Upper lobe of left lung (tissue), 4 donors: ENCODE data around the gene EVI5.

Experiments used
- CTCF ChIP-seq, 6 experiments: fragments of 450-650 bp in 4 of 6; fragments of 200-600 bp in 2 of 6; sonication (generic) in 2 of 6; IDR thresholded peaks; one replicate each; pipeline ENCODE4 v1.5.1; 2016 to 2019; ENCODE audit warnings: antibody characterized with exemption in 6 of 6
- EP300 ChIP-seq, 4 donors: sonication (generic); formaldehyde crosslinking; IDR thresholded peaks; one replicate each; pipeline ENCODE4 v1.5.1; 2017; ENCODE audit warnings: antibody characterized with exemption in 4 of 4, control low read depth in 2 of 4
- POLR2A ChIP-seq, 4 donors: fragments of 450-650 bp; IDR thresholded peaks; one replicate each; pipeline ENCODE4 v1.5.1; 2016 to 2017; ENCODE audit warnings: antibody characterized with exemption in 4 of 4, mild to moderate bottlenecking in 2 of 4
- POLR2AphosphoS5 ChIP-seq, 2 donors: sonication (generic); formaldehyde crosslinking; IDR thresholded peaks; one replicate each; pipeline ENCODE4 v1.5.1; 2017; ENCODE audit warnings: antibody characterized with exemption in 2 of 2

GRCh38 chr1:92743221-92743620 lies 41.7 kb downstream of the EVI5 start:
- TF ChIP-seq CTCF (IDR thresholded peaks at IDR 0.05) (no peak), POLR2A (IDR thresholded peaks at IDR 0.05) (no peak), POLR2AphosphoS5 (IDR thresholded peaks at IDR 0.05) (no peak), EP300 (IDR thresholded peaks at IDR 0.05) (no peak)
